ENCODE measurements around the gene MSI2. TPM values are rescaled to one million over a fixed set of nuclear protein-coding genes. Genes with fewer than 3 reads are reported as not detected.

MSI2 gene
- total RNA-seq, 1 experiment from 2014 or later: 85.2 TPM

GRCh38 chr17:57515662-57516211 lies 259.4 kb downstream of the MSI2 start:
- in situ Hi-C loops (cut with HindIII; ENCODE audit: low pct_unique_long_range_greater_than_20kb, low sequenced_read_pairs): no loop called here
- DNase-seq (ENCODE audit: low read depth, low spot score): peak; percentile 18

GRCh38 chr17:57516290-57517230 lies 260.2 kb downstream of the MSI2 start:
- no peak for DNase-seq (ENCODE audit: low read depth, low spot score)
- in situ Hi-C loops (cut with HindIII; ENCODE audit: low pct_unique_long_range_greater_than_20kb, low sequenced_read_pairs): no loop called here

- no peak for DNase-seq (ENCODE audit: low read depth, low spot score)
- in situ Hi-C loops (cut with HindIII; ENCODE audit: low pct_unique_long_range_greater_than_20kb, low sequenced_read_pairs): no loop called here
Measured at GRCh38 chr17:57517273-57517631, 260.9 kb downstream of the MSI2 start.

GRCh38 chr17:57517632-57518456 lies 261.5 kb downstream of the MSI2 start:
- in situ Hi-C loops (cut with HindIII; ENCODE audit: low pct_unique_long_range_greater_than_20kb, low sequenced_read_pairs): no loop called here

GRCh38 chr17:57518587-57519581 lies 262.6 kb downstream of the MSI2 start:
- DNase-seq (ENCODE audit: low read depth, low spot score): no peak
- in situ Hi-C loops (cut with HindIII; ENCODE audit: low pct_unique_long_range_greater_than_20kb, low sequenced_read_pairs): no loop called here

More at GRCh38 chr17:57517632-57518456, 261.5 kb downstream of the MSI2 start:
- DNase-seq (ENCODE audit: low read depth, low spot score): no peak

- in situ Hi-C loops (cut with HindIII; ENCODE audit: low pct_unique_long_range_greater_than_20kb, low sequenced_read_pairs): no loop called here
- no peak for DNase-seq (ENCODE audit: low read depth, low spot score)
Measured at GRCh38 chr17:57519800-57520199, 263.5 kb downstream of the MSI2 start.

DNA sequence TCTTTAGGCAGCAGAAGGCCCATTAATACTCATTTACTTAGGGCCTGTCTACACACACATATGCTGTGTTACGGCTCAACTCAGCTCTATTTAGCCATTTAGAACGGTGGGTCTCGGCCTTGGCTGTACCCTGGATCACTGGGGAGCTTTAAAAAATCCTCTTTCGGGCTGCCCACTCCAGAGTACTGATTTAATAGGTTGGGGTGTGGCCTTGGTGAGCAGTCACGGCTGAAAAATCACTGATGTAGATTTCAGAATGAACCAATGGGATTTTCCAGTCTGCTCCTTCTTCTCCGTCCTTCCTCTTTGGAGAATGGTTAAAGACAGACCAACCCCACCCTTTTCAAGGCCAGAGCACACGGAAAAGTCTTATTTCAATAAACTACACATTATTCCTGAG lies 265.3 kb downstream of the MSI2 start:
- in situ Hi-C loops (cut with HindIII; ENCODE audit: low pct_unique_long_range_greater_than_20kb, low sequenced_read_pairs): no loop called here

DNA sequence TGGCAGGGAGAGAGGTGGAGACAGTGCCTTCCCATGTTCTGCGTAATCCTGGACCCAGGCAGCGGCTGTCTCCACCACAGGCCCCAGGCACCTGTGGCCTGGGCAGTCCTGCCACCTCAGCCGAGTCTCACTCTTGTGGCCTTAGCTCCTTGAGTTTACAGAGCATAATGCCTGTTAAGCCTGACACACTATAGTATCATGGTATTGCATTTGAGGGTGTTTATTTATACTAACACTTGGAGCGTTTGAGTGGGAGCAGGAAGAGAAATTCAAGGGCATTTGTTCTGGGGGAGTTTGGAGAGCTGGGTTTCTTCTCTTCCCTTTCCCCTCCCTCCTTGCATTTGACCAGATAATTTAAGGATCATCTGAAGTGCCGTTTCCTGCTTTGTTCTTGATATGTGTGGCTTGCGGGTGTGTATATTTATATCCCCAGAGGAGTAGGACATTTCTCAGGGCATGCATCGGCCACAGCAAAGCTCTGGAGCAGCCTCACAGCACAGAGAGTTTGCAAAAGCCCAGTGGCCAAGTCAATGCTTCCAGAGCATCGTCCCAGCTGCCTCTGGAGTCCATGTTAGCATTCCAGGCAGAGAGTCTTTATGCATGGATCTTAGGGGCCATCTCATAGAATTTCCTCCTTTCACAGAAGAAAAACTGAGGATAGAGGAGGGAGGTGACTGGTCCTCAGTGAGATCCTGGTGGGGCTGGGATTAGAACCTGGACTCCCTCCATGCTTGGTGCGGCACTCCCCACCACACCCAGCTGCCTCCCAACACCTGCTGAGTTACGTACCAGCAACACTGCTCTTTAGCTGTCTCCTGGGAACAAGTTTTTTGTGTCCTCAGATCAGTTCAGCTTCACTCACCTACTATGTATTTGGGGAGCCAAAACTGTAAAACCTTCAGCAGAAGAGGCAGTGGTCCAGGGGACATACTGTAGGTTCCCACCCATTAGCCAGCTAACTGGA lies 266.0 kb downstream of the MSI2 start:
- no peak for DNase-seq (ENCODE audit: low read depth, low spot score)
- in situ Hi-C loops (cut with HindIII; ENCODE audit: low pct_unique_long_range_greater_than_20kb, low sequenced_read_pairs): no loop called here

More for the DNA sequence above, 265.3 kb downstream of the MSI2 start:
- no peak for DNase-seq (ENCODE audit: low read depth, low spot score)

DNA sequence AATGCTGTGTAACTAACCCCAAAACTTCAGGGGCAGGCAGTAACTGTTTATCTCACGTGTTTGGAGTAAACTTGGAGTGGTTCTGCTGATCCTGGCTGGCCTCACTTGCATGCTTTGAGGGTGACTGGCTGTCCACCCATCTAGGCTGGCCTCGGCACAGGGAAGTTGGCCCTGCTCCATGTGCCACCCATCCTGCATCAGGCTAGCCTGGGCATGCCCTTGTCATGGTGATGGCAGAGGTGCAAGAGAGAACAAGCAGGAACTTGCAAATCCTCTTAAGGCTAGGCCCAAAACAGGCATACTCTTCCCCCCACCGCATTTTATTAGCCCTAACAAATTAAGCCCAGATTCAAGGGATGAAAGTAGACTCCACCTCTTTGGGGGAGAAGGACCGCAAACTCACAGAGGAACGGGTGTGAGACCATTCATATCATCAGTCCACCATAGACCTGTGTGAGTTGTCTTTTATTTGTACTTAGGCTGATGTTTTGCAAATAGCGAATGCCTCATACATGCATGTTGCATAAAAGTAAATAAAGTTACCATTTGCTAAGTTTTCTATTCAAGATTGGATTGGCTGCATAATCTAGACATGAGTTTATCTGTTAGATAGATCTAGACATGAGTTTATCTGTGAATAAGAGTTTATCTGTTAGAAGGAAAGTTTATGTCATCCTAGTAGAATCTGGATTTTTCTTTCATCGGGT lies 267.8 kb downstream of the MSI2 start:
- DNase-seq (ENCODE audit: low read depth, low spot score): no peak
- in situ Hi-C loops (cut with HindIII; ENCODE audit: low pct_unique_long_range_greater_than_20kb, low sequenced_read_pairs): no loop called here

DNA sequence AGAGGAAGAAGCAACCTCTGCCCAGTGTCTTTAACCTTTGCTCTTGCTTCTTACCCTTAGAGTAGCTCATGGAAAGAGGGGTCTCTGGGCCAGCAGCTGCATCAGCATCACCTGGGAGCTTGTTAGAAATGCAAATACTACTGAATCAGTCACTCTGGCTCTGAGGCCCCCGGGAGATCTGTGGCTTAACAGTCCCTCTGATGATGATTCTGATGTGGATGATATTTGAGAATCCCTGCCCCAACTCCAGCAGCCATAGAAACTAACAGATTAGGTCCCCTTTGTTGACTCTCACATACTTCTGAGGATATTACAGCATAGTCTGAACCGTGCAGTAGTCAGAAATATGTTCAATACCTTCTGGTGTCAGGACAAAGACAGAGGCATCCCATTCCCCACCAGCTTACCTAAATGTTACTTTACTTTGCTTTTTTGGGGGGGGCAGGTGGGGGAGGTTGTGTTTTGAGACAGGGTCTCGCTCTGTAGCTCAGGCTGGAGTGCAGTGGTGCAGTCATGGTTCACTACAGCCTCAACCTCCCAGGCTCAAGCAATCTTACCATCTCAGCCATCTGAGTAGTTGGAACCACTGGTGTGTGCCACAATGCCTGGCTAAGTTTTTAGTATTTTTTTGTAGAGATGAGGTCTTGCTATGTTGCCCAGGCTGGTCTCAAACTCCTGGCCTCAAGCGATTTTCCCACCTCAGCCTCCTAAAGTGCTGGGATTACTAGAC lies 268.7 kb downstream of the MSI2 start:
- no peak for DNase-seq (ENCODE audit: low read depth, low spot score)
- in situ Hi-C loops (cut with HindIII; ENCODE audit: low pct_unique_long_range_greater_than_20kb, low sequenced_read_pairs): no loop called here

DNA sequence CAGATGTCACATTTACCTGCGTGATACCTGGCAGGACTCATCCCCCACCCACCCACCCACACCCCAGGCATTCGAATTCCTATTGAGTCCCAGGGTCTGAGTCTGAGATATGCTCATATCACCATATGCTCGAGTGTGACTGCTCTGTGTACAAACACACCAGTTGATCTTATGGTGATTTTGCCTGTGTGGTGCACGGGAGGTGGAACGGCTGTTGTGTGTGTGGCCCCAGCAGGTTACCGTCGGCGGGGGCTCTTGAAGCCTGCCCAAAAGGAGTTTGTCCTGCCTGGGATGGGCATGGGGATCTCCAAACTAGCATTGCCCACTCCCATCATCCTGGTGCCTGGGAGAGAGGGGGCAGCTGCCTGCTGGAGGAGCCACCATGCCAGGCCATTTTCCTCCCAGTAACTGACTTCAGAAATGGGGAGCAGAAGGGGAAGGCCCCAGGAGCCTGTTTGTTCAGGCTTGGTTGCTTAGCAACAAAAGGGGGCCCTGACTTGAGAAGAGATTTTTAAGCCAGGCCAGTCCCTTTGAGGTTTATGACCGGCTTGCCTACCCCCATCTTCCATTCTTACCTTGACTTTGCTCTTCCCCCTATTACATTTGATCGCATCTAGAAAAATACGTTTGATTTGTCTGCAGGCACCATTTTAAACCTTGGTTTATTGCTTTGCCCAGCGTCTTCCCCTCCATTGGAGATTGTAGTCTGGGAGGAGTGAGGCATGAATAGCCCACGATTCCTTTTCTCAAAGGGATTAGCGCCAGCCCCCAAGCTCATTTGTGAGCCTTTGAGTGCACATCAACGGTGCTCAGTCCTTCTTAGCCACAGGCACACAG lies 271.1 kb downstream of the MSI2 start:
- in situ Hi-C loops (cut with HindIII; ENCODE audit: low pct_unique_long_range_greater_than_20kb, low sequenced_read_pairs): no loop called here
- no peak for DNase-seq (ENCODE audit: low read depth, low spot score)

GRCh38 chr17:57528058-57528451 lies 271.7 kb downstream of the MSI2 start:
- in situ Hi-C loops (cut with HindIII; ENCODE audit: low pct_unique_long_range_greater_than_20kb, low sequenced_read_pairs): no loop called here

DNA sequence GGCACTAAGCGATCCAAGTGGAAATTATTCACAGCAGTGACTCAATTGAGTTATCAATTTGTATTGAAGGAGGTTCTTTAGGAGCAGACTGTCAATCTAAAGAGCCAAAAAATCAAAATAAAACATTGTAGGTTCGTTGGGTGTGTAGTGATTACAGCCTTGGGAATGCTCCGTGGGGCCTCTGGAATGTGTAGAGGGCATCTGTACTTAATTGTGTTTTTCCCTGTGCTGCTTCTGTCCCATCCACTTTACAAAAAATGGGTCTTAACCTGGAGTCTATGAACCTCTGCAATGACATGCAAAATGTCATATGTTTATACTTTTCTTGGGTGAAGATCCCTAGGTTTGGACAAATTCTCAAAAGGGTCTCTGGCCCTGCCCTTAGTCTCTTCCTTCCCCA lies 273.7 kb downstream of the MSI2 start:
- in situ Hi-C loops (cut with HindIII; ENCODE audit: low pct_unique_long_range_greater_than_20kb, low sequenced_read_pairs): no loop called here
- no peak for DNase-seq (ENCODE audit: low read depth, low spot score)

More at GRCh38 chr17:57528058-57528451, 271.7 kb downstream of the MSI2 start:
- DNase-seq (ENCODE audit: low read depth, low spot score): no peak

DNA sequence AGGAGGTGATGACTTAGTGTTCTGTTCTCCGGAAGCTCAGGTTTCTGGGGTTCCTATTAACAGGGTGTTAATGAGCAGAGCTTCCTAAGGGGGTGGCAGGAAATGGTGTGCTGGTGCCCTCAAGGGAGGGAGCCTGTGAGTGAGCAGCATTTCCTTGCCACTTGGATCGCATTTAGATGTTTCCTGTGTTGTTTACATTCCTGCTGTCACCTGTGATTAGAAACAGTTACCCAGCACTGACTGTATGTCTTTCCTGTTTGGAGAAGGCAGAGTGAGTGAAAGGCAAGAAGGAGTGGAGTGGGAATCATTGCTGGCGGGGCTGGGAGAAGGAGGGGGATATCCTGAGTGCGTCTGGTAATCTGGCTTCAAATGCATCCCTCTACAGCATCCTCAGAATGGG lies 274.2 kb downstream of the MSI2 start:
- in situ Hi-C loops (cut with HindIII; ENCODE audit: low pct_unique_long_range_greater_than_20kb, low sequenced_read_pairs): no loop called here
- DNase-seq (ENCODE audit: low read depth, low spot score): no peak

Measured in SK-MEL-5 (cell line).